GM18909 (cell line): ENCODE measurements around the gene PAK5.
"Not testable (repeated sequence)": the region's sequence is repeated elsewhere in the genome, so short reads cannot be mapped to it uniquely, and the experiment has no call there.

Experiments used
- ATAC-seq: cut with Tn5 transposase; IDR thresholded peaks from one replicate; pipeline ENCODE4 v1.9.1; 2021; ENCODE audit warnings: mild to moderate bottlenecking; ENCODE audit not compliant: unreplicated experiment, poor library complexity

The PAK5 gene

DNA sequence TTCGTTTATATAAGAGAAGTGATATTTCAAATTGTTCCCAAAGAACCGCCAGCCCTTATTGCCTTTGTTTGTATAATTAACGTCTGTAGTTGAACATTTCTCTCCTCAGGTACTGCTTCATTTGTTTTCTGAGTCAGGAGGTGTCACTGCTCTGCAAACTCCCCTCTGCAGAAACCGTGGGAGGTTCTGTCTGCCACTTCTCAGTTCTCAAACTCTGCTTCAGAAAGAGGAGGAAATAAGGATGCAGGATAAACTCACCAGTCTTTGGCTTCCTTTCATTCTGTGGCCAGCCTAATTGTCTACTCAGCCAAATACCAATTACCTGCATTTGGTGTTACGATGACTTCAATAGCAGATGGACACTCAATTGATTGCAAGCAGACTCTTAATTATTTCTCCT lies 149.8 kb downstream of the PAK5 start:
- ATAC-seq: no peak

DNA sequence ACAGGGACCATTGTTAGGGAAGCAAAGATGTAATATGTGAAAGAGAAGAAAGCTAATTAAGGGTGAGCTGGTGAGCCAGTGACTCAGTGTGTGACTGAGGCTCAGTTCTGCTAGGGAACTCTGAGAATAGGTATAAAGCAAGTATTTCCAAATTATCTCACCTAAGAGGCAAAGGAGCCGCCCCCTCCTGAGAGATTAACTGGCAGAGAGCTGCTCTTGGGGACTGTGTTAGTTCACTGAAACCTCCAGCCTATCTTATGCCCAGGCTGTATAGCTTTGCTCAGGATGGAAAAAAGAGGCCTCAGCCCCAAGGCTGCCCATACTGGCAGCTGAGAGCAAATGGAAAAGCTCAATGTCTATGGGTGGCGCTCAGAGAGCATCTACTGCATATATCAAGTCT lies 152.0 kb downstream of the PAK5 start:
- no peak for ATAC-seq

DNA sequence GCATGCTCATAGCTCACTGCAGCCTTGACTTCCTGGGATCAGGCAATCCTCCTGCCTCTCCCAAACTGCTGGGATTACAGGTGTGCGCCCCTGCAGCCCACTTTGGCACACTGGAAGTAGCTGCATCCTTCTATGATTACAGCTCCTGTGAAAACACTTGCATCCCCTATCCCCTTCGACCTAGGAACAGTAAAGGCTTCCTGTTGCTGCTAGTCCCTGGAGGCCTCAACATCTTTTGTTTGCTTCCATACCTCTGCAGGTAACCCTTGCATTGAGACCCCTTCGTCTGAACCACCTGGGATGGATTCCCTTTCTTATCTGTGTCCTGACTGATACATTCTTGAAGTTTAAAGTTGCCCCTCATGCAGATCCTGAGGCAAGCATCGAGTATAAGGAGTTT lies 152.4 kb downstream of the PAK5 start:
- ATAC-seq: no peak

DNA sequence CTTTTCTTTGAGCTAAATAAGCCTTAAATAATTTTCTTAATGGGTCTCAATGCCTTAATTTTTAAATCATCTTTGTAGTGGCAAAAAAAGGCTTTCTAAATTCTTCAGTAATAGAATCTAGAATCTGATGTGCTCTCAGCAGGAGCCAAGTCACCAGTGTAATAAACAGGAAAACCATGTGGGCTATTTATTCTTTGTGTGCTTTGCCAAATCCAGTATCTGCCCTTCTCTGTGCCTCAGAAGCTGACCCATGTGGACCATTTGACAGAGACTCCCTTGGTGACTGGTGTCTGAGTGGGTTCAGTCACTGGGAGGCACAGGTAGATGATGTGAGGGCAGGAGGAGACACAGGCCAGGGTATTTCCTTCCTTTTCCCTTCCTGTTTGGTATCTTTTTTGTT lies 152.9 kb downstream of the PAK5 start:
- no peak for ATAC-seq

DNA sequence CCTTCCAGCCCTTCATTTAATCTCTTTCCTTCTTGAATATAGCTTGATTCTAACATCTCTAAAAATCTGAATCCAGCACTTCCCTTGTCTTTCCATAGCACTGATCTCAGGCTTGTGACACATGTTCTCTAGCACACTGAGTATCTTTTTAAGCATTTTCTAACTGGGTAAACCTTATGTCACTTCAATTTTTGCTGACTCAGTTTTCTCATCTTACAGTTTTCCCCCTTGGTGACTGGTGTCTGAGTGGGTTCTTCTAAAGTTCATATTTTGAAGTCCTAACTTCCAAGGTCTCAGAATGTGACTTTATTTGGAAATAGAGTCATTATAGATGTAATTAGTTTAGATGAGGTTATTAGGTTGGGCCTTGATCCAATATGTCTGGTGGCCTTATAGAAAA lies 153.9 kb downstream of the PAK5 start:
- no peak for ATAC-seq

DNA sequence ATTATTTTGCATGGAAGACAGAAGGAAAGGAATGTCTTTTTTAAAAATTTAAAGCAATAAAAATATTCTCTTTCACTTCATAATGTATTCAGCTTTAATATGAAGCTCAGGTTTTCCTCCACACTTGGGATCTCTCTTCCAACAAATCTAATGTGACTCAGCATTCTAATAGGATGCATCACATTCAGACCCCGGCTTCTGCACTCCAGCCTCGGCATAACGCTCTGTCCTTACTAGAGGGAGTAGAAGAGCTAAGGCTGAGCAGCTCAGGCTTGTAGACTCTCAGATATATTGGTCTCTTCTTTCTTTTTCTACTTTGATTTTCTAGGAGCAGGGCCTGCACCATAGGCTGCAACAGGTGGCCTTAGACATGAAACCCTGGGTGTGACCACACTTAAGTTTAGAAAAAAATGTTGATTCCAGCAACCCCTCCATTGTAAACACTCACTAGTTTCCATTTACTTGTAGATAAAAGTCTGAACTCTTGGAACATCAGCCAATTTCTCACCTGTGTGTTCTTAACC lies 161.7 kb downstream of the PAK5 start:
- no peak for ATAC-seq

DNA sequence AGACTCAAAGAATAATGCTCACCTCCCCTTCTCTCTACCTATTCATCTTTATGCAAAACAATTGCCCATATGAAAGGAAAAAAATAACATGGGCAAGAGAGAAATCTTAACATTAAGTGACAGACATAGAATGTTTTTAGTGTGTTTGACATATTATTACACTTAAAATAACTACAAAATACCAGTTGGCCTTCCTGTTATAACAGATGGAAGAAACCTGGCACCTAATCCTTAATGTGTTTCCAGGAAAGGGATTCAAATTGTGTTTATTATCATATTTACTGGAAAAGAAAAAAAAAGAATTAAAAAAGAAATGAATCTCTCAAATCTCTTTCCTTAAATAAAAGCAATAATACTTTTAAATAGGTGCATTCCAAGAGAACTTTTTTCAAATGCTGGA lies 165.9 kb downstream of the PAK5 start:
- no peak for ATAC-seq

DNA sequence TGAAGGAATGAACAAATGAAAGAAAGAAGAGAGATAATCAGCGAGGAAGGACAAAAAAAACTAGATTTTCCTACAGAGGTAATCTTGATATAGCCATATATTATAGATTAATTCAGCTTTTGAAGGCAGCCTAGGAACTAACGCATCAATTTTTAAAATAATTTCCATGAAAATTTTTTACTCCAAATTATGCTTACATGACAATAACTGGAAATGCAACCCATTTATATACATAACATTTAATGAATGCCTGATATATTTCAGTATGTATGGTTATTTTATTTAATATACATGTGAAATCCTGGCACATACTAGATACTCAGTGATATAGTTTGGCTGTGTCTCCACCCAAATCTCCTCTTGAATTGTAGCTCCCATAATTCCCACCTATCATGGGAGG lies 166.8 kb downstream of the PAK5 start:
- no peak for ATAC-seq

DNA sequence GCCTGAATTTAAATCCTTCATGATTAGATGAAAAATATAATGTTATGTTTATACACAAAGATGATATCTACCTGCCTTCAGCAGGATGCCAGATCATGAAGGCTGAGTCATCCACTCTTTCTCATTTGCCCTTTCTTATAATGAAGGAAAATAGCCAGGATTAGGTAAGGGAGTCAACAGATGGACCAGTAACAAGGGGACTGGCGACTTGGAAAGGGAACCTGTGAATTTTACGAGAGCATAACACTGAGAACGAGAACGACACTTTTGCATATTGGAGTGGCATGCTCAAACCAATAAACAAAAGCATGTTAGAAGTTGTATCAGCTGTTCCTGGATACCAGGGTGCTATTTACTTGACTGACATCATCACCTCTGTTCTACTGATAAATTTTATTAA lies 170.5 kb downstream of the PAK5 start:
- no peak for ATAC-seq

DNA sequence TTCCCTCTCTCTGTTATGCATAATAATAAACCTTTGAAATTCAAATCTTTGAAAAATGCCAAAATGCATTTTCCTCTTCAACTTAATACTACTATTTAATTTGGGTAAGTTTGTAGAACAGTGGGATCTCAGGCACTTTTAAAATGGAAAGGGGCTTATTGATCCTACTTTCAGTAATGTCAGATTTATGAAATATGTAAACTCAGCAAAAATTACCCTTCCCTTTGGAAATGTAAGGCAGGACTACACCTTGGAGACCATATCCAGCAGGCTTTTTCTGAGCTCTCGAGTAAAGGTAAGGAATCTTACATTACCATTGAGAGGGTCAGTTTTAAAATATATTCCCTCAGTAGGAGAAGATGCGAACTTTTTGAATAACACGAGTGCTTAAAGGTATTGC lies 175.5 kb downstream of the PAK5 start:
- ATAC-seq: no peak

DNA sequence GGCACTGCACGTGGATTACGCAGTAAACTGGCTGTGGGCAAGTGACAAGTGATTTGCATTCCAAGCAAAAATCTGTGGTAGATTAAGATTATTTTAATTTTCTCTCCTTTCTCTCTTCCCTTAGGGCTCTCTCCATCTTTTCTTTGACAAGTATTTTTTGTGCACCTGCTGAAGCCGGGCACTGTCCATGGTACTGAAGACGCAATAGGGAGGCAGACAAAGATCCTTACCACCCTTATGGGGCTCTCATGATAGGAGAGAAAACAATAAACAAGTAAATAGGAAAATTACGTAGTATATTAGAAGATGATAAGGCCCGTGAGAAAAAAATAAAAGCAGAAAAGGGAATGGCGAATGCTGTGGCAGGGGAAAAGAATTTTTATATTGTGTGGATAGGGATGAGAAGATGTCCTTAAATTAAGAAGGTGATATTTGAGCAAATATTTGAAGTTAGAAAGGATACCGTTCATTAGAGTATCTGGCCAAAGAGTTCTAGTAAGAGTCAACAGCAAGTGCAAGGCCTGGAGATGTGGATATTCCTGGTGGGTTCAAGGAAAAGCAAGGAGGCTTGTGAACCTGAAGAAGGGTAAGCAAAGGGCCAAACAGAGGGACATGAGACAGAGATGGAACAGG lies 178.5 kb downstream of the PAK5 start:
- ATAC-seq: no peak

DNA sequence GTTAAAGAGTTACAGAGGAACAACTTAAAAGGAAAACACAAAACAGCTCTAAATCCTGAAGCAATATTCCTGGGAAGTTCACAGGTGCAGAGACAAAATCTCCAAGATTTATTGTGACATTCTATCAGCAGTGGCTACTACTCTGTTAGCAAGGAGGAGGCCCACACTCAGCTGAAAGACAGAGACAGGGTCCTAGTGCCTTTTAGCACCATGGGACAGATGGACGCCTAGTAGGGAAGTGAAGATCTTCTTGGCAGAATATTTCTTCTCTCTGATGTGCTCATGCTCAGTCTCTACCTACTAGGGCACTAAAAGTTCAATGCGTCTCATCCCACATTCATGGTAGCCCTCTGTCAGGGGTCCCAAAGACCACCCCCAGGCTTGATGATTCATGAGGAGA lies 191.1 kb downstream of the PAK5 start:
- no peak for ATAC-seq

DNA sequence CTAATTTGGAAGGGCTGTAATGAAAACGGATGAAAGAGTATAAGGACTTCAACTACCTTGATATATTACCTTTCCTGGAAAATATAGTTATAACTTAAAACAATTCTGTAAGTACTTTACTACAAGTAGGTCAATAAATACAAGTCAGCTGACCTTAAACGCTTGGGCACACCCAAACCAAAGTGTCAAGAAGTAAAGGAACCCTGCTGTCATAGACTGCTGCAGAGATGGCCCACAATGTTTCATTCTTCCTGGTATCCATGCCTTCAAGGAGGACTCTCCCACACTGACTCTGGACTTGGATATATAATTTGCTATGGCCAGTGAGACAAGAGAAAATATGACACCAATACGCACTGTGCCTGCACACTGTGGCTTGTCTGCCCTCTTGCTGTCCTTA lies 192.5 kb downstream of the PAK5 start:
- no peak for ATAC-seq

DNA sequence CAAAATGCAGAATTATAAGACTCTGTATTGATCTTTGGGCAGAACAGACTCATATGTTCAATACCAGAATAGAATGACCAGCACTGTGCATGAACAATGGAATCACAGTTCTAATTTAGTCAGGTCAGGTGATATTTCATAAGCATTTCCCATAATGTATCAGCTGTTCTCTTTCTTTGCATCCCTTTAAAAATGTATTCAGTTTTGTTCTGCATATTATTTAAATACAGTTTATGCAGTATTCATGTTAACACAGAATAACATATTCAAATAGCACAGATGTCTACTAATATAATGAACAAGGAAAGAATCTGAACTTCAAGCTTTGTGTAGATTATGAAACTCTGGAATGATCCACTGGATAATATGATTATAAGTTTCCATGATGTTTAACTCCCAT lies 196.0 kb downstream of the PAK5 start:
- no peak for ATAC-seq

DNA sequence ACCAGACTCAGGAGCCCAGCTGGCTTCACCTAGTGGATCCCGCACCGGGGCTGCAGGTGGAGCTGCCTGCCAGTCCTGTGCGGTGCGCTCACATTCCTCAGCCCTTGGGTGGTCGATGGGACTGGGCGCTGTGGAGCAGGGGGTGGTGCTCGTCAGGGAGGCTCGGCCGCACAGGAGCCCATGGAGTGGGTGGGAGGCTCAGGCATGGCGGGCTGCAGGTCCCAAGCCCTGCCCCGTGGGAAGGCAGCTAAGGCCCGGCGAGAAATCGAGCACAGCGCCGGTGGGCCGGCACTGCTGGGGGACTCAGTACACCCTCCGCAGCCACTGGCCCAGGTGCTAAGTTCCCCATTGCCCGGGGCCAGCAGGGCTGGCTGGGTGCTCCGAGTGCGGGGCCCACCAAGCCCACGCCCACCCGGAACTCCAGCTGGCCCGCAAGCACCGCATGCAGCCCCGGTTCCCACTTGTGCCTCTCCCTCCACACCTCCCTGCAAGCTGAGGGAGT lies 197.3 kb downstream of the PAK5 start:
- not testable (repeated sequence) for ATAC-seq

DNA sequence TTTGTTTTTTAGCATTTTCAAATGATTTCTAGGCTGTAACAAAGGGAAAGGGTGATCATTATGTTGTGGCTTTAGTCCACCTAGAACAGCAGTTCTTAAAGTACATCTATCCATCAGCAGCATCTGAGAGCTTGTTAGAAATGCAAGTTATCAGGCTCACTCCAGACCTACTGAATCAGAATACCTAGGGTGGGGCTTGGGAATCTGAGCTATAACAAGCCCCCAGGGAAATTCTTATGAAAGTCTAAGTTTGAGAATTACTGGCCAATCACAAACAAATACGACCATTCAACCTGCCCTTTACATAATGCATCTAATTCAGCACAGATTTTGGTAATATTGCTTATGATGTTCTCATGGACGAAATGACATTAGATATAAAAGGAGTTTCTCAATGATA lies 201.0 kb downstream of the PAK5 start:
- ATAC-seq: no peak

DNA sequence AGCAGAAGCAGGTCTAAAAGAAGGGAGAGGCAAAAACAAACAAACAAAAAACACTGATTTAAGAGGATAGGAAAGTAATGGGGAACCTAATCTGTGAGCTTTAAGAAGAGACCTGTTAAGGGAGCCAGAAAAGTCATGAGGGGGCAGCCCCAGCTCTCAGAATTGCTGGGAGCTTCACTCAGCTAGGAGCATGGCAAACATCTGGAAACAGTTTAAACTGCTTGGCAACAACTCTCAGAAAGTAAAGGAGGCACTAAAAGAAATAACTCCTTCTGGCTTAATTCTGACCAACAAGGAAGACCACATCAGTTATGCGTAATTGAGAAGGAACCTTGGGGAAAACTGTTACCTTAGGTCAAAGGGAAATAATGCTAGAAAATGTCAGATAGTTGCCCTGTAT lies 203.1 kb downstream of the PAK5 start:
- no peak for ATAC-seq

DNA sequence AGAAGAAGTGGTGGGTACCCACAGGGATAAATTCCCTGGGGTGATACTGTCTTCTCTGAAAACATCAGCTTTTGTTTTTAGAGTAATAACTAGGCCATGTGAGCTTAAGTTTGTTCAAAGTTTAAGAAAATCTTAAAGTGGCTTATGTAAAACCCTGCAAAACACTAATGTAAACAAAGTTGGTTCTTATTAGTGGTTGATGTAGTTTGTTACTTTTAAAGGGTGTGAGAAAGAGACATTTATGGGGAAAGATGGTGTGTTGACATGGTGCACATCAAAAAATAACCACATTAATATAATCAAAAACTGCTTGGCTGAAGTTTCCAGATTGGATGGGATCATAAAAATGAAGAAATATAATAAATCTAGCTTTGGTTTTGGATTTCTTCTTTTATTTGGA lies 204.5 kb downstream of the PAK5 start:
- no peak for ATAC-seq

DNA sequence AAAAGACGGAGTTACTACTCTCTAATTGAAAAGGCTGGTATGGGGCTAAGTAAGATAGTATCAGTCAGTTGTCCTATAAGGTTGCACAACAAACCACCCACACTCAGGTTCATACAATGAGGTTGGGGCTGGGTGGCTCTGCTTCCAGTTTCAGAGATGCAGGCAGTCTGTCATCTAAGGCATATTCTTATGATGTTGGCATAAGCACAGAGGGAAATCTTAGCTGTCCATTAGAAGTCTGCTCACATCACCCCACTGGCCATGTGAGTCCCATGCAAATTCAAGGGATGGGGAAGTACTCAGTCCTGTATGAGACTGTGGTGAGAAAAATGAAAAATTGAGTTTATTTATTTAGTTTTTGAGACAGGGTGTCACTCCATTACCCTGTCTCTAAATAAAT lies 205.9 kb downstream of the PAK5 start:
- ATAC-seq: no peak

DNA sequence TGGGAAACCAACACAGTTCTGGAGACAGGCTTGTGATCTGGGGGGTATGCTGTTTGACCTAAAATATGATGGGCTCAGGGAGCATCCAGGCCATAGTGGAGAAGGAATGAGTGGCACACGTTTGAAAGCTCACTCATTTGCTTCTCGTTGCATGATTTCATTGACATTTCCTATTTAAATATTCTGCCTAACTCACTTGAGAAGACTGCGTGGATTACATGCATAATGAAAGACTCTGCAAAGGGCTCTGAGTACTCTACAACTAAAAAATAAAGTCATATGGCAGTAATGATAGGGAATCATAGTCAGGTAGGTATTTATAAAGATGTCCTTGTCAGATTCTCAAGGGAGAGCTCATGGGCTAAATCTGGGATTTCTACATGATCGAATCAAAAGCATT lies 206.6 kb downstream of the PAK5 start:
- no peak for ATAC-seq

DNA sequence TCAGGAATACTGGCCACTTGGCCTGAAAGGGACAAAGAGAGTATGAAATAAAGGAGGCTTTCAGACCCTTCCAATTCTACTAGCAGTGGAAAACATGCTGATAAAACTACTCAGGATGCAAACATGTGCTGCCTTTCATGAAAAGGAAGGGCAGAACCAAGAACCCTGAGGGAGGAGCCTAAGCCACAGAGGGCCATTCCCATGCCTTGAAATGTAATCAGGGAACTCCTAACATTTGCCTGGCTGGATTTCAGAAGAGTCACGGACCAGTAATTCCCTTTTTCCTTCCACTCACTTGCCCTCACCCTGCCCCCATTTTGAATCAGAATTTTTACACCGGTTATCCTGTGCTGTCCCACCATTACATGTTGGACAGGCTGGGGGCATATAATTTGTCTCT lies 208.3 kb downstream of the PAK5 start:
- ATAC-seq: no peak

DNA sequence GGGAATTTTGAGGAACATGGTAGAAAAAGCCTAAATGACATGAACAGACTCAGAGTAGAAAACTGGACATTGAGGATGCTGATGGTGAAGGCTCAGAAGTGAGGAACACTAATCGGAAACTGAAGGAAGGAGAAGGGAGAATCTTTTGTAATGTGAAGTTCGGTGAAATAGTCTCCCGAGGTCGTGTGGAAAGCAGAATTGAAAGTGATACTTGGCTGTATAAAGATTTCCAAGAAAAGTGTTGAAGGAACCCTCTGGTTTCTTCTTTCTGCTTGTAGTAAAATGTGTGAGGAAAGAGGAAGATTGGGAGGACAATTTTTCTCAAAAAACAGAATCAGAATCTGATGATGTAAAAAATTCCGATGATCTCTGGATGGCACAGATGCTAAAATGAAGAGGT lies 209.0 kb downstream of the PAK5 start:
- ATAC-seq: no peak

DNA sequence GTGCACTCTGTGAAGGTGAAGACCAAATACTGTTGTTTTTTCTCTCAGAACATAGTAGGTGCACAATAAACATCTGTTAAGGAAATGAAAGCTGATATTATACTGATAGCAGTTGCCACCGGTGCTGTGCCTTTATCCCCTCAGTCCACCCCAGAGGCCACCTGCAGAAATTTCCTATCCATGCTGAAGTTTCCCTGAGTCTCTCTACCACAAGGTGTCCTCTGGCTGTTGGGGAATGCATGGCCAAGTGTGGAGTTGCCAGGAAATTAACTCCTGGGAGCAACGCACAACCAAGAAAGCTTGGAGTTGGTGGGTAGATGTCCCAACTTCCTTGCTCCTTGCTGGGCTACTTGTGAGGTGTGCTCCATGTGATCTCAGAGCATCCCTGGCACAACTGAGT lies 210.3 kb downstream of the PAK5 start:
- ATAC-seq: no peak
